ENCODE data around the gene HS6ST2.

DNA sequence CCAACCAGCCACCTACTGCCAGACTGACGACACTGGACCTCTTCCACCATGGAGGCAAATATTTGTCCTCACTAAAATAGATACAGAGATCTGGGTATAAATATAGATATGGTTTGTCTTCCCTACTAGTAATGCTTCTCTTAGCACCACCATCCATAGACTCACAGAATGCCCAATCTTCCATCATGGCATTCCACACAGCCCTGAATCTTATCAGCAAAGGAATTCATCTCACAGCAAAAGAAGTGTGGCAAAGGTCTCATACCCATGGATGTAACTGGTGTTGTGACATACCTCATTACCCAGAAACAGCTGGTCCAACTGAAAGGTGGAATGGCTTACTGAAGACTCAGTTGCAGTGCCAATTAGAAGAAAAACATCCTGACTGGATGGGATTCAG lies 47.2 kb upstream of the HS6ST2 start:
- TF ChIP-seq, protein P1, sequence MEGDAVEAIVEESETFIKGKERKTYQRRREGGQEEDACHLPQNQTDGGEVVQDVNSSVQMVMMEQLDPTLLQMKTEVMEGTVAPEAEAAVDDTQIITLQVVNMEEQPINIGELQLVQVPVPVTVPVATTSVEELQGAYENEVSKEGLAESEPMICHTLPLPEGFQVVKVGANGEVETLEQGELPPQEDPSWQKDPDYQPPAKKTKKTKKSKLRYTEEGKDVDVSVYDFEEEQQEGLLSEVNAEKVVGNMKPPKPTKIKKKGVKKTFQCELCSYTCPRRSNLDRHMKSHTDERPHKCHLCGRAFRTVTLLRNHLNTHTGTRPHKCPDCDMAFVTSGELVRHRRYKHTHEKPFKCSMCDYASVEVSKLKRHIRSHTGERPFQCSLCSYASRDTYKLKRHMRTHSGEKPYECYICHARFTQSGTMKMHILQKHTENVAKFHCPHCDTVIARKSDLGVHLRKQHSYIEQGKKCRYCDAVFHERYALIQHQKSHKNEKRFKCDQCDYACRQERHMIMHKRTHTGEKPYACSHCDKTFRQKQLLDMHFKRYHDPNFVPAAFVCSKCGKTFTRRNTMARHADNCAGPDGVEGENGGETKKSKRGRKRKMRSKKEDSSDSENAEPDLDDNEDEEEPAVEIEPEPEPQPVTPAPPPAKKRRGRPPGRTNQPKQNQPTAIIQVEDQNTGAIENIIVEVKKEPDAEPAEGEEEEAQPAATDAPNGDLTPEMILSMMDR (conservative IDR thresholded peaks at IDR 0.05; ENCODE audit: low read depth, low read length) = no peak
- TF ChIP-seq EZH2phosphoT487 (IDR thresholded peaks at IDR 0.05; ENCODE audit: borderline replicate concordance, low read length) (no peak), EZH2 (IDR thresholded peaks at IDR 0.05; ENCODE audit: low read length, unreplicated experiment) (no peak)
